ENCODE measurements around the gene GPC5.
"Not testable (repeated sequence)": the region's sequence is repeated elsewhere in the genome, so short reads cannot be mapped to it uniquely, and the experiment has no call there.

The GPC5 gene

GRCh38 chr13:91660076-91660415 is 261.6 kb downstream of the GPC5 start:
- DNase-seq, result no peak

- DNase-seq, result no peak
Observed at GRCh38 chr13:91661692-91662490, 263.5 kb downstream of the GPC5 start.

GRCh38 chr13:91664039-91664438 is 265.6 kb downstream of the GPC5 start:
- no peak for DNase-seq

- DNase-seq, result no peak
Observed at GRCh38 chr13:91667486-91667885, 269.1 kb downstream of the GPC5 start.

GRCh38 chr13:91668866-91669495 is 270.6 kb downstream of the GPC5 start:
- DNase-seq, result no peak

- not testable (repeated sequence) for DNase-seq
Observed at GRCh38 chr13:91674347-91674746, 275.9 kb downstream of the GPC5 start.

- DNase-seq, result no peak
Observed at GRCh38 chr13:91684746-91685145, 286.3 kb downstream of the GPC5 start.

- DNase-seq, result no peak
Observed at GRCh38 chr13:91690944-91691343, 292.5 kb downstream of the GPC5 start.

- no peak for DNase-seq
Observed at GRCh38 chr13:91693466-91693865, 295.0 kb downstream of the GPC5 start.

- DNase-seq, result no peak
Observed at GRCh38 chr13:91698308-91698707, 299.9 kb downstream of the GPC5 start.

GRCh38 chr13:91698767-91699166 is 300.3 kb downstream of the GPC5 start:
- DNase-seq, result no peak

GRCh38 chr13:91699863-91700262 is 301.4 kb downstream of the GPC5 start:
- no peak for DNase-seq

- no peak for DNase-seq
Observed at GRCh38 chr13:91701975-91702374, 303.6 kb downstream of the GPC5 start.

- no peak for DNase-seq
Observed at GRCh38 chr13:91702411-91702810, 304.0 kb downstream of the GPC5 start.

GRCh38 chr13:91704398-91704797 is 306.0 kb downstream of the GPC5 start:
- DNase-seq, result no peak

GRCh38 chr13:91708558-91708957 is 310.1 kb downstream of the GPC5 start:
- DNase-seq, result no peak

GRCh38 chr13:91709180-91709579 is 310.8 kb downstream of the GPC5 start:
- no peak for DNase-seq

GRCh38 chr13:91710733-91711132 is 312.3 kb downstream of the GPC5 start:
- DNase-seq, result no peak

- no peak for DNase-seq
Observed at GRCh38 chr13:91714855-91715254, 316.4 kb downstream of the GPC5 start.

- no peak for DNase-seq
Observed at GRCh38 chr13:91716436-91717065, 318.1 kb downstream of the GPC5 start.

GRCh38 chr13:91719033-91719432 is 320.6 kb downstream of the GPC5 start:
- no peak for DNase-seq

GRCh38 chr13:91721413-91721812 is 323.0 kb downstream of the GPC5 start:
- DNase-seq, result no peak

GRCh38 chr13:91722267-91722884 is 324.0 kb downstream of the GPC5 start:
- no peak for DNase-seq

- no peak for DNase-seq
Observed at GRCh38 chr13:91724591-91724990, 326.2 kb downstream of the GPC5 start.
